Stimulated activated CD8-positive, alpha-beta memory T cell treated with anti-CD3 and anti-CD28 coated beads, Interleukin-4, amount 100 ng/mL, for 1 hour (primary cell): ENCODE results near the gene GPX2.

Experiments used
- DNase-seq, 2 donors: peaks; one replicate each; pipeline ENCODE4 v3.0.0-alpha.2; 2020; ENCODE audit warnings: low read depth in 2 of 2, low spot score in 1 of 2

Gene GPX2

DNA sequence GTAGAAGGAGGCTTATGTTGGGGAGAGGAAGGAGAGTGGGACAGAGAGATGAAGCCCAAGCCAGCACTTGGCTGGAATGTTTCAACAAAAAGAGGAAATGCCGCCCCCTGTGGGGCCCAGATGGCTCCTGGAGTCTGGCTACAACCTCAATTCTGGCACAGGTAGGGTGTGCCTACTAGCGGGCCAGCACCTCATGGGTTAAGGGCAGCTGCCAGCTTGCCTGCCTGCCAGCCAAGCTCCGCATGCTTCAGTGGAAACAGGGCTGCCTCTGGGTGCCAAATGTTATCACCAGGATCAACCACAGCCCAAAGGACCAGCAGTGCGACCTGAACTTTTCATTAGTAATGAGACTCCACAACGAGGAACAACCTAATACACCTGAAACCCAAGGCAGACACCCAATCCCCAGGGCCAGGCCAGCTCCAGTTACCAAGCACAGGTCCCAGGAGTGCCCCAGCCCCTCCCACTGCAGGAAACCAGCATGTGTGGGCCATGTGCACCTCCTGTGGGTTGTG lies 18.3 kb upstream of the GPX2 start:
- no peak for DNase-seq

DNA sequence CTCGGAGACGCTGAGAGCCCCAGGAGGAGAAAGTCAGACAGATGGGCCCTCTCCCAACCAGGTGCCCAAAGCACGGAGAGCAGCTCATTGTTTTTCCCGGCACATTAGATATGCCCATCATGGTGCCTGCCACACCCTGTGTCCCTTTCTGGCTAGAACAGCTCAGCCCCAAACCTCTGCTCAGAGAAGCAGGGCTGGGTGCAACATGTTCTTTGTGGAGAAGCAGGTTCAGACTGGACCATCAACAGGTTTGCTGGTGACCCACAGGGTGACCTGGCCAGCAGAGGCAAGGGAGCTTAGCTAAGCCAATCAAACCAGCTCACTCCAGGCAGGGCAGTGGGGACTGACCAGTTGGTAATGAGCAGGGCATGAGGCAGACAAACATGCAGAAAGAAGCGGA lies 16.2 kb upstream of the GPX2 start:
- DNase-seq: no peak

DNA sequence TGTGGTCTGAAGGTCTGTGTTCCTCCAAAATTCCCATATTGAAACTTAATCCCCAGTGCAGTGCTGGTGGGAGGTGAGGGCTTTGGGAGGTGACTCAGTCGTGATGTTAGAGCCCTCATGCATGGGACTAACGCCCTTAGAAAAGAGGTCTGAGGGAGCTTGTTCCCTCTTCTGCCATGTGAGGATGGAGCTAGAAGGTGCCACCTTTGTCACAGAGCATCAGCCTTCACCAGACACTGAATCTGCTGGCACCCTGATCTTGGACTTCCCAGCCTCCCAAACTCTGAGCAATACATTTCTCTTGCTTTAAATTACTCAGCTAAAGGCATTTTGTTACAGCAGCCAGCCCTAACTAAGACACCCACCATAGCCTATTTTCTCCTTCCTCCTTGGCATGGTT lies 15.7 kb upstream of the GPX2 start:
- DNase-seq: no peak

DNA sequence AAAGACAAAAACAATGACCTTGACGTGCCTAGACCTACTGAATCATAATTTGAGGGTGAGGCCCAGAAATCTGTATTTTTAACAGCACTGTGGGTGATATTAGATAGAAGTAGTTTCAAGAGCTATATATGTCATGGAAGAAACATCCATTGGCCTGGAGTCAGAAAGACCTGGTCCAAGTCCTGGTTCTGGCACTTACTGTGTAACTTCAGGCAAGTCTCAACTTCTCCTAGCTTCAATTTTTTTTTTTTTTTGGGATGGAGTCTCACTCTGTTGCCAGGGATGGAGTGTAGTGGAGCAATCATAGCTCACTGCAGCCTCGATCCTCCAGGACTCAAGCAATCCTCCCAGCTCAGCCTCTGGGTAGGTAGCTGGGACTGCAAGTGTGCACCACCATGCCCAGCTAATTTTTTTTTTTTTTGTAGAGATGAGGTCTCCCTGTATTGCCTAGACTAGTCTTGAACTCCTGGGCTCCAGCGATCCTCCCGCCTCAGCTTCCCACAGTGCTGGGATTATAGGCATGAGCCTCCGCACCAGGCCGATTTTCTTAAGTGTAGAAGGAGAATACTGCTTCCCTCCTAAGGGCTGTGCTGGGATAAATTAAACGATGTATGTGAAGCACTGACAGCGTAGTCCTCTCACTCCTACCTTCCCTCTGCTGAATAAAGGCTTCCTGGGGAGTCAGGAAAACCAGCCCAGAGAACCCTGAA lies 14.3 kb upstream of the GPX2 start:
- no peak for DNase-seq

DNA sequence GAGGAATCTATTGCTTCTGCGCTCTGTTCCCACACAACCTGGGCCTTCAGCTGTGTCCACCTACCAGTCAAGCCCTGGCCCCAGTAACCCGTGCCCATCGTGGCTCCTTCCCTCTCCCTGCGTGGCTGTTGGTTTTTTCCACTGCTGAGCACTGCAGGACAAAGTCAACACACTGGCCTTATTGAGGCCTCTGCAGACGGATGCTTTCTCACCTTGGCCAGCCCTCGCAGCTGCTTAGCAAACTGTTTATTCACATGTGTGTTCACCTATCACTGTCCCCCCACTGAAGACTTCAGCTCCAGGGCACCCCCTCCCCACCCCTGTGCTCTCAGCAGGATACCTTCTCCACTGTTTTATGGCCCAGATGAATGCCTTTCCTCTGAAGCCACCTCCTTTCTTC lies 12.8 kb upstream of the GPX2 start:
- no peak for DNase-seq

DNA sequence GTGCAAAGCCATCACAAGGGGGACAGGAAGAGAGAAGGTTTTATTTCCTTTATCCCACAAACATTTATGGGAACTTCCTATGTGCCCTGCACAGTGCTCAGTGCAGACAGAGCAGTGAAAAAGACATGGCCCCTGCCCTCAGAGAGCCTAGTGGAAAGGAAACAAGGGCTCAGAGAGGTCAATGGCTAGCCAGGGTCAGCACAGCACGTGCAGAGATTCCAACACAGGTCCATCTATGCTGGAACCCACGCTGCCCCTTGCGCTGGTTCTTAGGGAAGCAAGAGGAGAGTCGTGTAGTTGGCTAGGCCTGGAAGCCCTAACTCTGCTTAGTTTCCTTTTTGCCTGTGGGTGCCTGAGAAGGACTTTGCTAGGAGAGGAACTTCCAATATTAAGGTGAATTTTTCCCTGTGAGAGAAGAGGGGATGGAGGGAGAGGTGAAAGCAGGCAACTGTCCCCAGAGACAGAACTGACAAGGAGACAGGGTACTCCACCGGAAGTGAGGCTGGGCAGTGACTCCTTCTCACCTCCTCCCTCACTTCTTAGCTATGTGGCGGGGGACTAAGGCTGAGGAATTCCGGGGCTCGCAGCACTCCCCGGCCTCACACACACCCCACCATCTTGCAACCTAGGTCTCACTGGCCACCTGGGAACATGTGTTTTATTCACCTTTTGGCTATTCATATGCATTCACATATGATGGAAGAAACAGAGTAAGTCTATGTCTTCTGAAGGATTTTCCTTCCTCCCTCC lies 12.1 kb upstream of the GPX2 start:
- DNase-seq: no peak

DNA sequence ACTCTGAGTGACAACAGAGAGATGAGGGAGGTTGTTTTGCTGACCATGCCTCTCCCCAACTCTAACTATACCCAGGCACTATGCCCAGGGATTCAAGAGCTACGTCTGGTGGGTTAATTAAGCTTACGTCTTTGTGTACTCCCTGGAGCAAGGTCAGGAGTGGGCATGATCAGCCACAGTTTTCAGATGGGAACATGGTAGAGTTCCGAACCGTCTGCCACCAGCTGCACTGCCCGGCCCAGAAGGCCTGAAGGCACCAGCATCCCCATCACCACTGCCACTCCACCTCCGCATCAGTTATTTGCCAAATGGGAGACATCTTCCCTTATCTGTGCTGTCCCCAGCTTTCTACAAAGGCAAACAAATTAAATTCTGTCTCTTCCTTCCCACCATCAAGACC lies 11.1 kb upstream of the GPX2 start:
- DNase-seq: no peak

DNA sequence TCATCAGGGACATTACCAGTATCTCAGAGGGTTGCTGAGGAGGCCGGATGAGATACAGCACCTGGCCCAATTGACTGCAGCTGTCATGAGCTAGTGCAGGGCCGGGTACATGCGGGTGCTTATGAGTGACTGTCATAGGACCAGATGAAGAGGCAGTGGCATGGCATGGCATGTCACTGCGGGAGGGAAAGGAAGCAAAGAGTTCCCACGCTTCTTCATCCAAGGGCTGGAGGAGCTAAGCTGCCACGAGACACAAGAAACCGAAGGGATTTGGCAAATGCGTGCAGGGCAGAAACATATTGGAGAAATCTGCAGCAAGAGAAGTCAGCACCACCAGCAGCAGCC lies 10.7 kb upstream of the GPX2 start:
- no peak for DNase-seq

DNA sequence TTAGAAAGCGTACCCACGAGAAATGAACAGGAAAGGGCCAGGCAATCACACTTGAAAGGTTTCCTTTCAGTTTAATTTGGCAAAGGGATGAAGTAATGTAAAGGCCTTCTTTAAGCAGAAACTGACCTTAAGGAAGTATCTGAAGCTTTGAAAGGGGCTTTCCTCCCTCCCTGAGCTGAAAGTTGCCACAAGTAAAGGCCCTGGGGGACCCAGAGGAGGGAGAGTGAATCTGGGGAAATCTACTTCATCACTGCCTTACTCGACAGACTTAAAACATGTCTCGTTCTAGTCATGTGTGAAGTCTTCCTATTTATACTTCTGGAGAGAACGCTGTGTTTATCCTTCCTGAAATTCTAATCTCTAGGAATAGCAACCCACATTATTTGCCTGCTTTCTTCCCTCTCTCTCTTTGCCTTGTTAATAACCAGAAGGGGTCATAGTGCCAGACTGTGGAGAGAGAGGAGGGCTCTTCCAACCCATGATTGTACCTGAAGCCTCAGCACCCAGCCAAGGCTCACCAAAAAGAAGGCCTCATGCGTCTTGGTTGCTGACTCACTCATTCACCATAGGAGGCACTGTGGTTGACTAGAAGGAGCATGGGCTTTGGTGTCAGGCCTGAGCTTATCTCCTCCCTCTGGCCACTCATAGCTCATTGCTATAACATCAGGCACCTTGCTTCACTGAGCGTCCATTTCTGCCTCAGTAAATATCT lies 10.2 kb upstream of the GPX2 start:
- no peak for DNase-seq

DNA sequence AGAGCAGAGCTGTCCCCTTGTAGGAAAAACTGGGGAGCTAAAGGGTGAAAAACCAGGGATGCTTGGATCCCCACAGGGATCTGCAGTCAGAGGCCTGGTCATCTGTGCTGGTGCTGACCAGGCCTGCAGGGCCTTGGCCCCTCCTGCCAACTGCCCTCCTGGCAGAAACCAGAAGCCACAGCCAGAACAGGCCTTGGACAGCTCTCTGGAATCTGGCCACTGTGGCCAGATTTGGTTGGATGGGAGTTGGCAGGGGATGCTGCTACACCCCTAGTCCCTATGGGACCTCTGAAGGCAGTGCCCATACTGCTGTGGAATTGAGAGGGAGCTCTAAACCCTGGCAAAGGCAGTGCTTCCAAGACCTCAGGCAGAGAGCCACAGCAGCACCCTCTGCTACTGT lies 9.2 kb upstream of the GPX2 start:
- DNase-seq: no peak

DNA sequence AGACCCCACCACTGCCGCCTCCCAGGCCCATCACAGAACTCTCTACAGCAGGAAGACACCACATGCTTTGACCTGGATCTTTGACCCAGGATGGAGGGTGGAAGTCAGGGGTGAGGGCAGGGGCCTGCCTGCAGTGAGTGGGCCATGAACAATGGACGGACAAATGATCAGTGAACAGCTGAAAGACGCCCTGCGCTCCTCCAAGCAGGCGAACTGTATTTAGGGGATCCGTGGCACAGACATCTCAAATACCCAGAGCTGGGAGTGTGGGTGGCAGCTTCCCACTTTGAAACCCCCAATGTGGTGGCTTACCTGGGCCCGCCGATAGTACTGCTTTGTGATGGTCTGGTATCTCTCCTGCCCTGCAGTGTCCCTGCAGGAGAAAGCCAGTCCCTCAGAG lies 8.7 kb upstream of the GPX2 start:
- DNase-seq: no peak

DNA sequence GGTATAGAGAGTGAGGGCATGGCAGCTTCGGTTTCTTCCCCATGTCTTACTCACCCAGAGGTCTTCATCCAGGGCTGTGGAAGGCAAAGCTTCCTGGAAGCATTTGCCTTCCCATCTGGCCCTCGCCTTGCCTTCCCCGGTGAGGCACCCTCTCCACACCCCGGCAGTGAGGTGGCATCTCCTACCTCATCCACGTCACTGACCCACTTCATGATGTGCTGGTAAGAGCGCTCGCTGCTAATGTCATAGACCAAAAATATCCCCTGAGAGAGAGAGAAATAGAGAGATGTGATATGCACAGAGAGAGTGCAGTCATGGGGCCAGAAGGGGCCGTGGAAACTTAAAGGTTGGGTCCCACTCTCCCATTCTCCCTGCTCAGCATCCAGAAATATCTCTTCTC lies 8.3 kb upstream of the GPX2 start:
- no peak for DNase-seq

DNA sequence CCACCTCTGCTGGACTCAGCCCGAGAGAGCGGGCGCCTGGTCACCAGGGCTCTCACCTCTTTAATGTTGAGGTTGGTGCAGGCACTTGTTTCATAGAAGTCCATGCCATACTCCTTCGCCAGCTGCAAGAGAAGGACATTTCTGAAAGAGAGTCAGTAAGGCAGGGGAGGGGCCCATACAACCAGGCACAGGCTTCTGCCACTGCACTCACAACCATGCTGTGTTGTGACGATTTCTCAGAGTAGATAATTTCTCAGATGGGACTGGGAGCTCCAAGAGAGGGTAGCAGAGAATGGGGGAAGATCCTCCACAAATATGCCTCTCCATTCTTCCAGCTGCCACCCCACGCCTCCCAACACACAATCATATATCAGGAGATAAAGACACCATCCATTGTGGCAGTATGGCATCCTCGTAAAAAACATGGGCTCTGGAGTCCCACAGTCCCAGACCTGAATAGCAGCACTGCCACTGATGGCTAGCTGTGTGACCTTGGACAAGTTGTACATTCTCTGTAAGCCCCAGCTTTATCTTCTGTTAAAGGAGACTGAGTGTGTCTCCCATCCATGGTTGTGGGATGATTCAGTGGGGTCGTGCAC lies 6.2 kb upstream of the GPX2 start:
- no peak for DNase-seq

DNA sequence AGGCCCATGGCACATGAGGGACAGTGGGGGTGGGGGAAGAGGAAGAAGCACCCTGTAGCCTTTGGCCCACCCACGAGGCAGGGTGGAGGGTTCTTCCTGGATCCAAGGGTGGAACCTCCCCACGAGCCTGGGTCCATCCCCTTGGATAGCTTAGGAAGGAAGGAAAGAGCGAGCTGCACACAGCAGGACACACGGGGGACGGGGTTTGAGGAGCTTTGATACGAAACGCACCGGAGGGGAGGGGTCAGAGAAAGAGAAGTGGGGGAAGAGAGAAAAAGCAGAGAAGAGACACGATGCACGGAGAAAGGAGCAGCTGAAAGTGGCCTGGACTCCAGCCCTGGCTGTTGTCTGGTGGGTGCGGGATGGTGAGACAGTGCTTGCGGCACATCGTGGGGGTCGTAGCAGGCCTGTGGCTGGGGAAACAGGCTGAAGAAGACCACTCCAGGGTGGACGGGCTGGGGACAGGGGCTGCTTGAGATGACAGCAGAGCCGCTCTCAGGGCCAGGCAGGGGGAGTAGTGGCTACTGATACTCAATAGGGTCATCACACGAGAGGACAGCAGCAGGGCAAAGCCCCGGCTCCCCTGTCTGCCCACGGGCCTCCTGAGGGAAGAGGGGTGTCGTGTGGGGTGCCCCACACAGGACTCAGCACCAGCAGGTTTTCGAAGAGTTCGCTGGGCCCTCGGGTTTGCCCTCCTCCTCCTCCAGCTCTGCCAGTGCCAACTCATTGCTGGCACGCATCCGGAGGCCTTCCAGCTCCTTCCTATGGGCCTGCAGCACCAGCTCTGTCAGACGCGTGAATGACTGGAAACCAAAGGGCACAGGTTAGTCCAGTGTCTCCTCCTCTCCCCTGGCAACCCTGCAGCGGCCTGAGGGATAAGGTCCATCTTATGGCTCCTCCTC lies 5.4 kb upstream of the GPX2 start:
- no peak for DNase-seq

DNA sequence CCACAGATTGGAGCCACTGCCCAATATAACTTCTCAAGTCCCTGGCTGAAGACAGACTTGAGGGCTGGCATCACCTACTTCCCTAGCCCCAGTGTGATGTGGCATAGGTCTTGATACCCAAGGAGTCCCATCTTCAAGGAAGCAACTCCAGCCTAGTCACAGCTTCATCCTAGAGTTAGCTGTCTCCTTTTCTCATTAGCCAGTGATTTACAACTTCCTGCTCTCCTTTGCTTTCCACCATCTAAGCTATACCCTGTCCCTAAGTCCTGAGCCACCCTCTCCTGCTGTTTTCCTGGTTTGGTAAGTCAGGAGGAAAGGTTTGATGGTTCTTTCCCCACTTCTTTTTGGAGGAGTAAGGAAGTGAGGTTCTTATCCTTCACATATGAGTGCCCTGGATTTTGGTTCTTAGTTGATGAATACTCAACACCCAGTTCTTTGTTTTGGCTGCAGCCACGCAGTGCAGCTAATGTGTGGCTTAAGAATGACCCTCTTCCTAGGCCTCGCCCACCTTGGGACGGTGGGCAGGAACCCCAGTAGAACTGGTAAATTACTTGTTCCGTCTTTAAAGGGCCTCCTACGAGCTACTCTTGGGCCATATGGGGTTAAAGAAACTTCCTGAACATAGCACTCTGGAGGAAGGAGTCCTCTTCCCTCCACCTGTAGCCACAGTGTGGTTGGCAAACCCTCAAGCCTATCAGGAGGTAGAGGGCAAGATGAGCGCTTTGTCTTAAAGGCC lies 3.9 kb upstream of the GPX2 start:
- no peak for DNase-seq

DNA sequence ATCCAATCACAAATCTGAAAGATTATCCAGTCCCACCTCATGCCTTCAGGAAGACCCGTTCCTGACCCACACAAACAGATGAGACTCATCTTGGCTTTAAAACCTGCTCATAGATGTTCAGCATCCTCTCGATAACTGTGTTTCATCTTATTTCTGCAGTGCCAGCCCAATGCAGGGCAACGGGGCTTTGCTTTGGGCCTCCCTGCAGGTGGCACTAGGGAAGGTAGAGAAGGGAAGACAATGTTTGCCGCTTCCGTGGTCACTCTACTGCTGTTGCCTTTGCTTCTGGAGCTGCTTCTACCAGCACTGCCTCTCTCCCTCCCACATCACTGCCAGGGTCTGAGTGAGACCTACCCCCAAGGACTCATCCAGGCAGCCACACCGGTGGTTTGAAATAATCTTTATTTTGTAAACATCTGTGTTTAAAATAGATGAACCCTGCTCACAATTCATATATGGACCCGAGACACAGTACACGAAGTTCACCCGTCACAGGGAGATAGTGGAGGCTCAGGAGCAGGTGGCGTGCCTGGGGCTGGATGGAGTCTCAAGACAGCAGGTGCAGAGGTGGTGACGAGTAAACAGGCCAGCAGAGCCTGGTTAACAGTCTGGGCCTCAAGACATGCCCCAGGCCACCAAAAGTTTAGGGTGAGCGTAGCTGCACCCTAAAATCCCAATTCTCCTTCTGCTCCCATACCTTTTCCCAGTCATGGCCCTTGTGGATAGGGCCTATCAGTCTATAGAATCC lies 3.1 kb upstream of the GPX2 start:
- no peak for DNase-seq

DNA sequence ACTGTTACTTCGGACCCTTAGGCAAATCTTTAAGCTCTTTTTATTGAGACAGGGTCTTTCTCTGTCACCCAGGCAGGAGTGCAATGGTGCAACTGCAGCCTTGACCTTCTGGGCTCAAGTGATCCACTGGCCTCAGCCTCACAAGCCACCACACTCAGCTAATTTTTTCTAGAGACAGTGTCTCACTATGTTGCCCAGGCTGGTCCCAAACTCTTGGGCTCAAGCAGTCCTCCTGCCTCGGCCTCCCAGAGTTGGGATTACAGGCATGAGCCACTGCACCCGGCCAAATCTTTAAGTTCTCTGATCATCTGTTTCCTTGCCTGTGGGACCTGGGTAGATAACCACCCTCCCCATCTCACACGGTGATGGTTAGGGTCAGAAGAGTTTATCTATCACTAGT lies 2.3 kb upstream of the GPX2 start:
- no peak for DNase-seq

DNA sequence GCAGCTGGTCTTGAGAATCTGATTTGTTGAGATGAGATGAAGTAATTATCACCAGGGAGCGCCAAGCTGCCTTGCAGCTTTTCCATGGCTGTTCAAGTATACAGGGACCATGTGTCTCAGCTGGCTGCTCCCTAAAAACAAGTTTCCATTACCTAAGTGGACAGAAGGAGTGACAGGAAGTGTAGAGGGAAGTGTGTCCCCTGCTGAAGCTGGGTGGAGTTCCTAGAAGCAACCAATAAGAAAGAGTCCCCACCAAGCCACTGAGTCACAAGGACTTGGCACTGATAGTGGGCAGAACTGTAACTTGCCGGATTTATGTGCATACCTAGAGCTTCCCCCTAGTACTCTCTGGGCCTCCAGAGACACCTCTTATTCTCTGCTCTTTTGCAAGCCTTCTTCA lies 1.5 kb upstream of the GPX2 start:
- no peak for DNase-seq

DNA sequence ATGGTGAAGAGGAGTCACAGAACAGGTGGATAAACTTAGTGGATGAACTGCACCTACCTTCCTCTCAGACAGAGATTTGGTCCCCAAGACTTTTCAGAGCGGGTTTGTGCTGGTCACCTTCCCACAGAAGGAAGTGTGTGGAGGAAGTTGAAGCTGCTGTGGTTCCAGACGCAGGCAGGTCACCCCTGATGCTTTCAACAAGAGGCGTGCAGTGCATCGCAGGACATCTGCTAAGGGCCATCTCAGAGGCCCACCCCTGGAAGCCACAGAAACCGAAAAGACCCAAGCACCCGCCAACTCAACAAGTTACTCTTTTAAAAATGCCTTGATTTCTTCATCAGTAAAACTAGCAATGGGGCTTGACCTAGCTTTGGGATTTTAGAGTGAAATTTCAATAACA lies 1.0 kb upstream of the GPX2 start:
- DNase-seq: no peak
